HuH-7 (cell line): Measurements from ENCODE around the gene EPB41L3.
"Not testable (repeated sequence)": the region's sequence is repeated elsewhere in the genome, so short reads cannot be mapped to it uniquely, and the experiment has no call there.

Source experiments
- DNase-seq: peaks from one replicate; pipeline ENCODE4 v3.0.0; 2011; ENCODE audit warnings: low spot score

The EPB41L3 gene

DNA sequence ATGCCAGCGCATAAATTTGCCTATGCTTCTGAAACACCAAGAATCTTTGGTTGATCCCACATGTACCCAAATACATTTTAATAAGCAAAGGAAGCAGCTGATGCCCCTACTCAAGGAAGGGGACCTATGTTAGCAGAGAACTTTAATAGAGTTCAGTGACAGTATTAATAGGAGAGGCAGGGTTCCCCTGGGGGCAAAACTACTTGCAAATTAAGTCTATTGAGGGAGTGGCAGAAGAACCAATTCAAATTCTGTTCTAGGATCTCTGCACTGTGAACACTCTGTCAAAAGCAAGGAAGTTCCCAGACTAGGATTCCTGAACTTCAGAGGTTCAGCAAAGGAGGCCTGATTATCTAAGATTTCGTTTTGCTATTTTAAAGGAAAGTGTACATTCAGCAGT lies 47.5 kb downstream of the EPB41L3 start:
- DNase-seq, result no peak

GRCh38 chr18:5490753-5491480 lies 52.9 kb downstream of the EPB41L3 start:
- DNase-seq, result no peak

- no peak for DNase-seq
Observed at GRCh38 chr18:5488844-5489243, 55.0 kb downstream of the EPB41L3 start.

- DNase-seq, result not testable (repeated sequence)
Observed at GRCh38 chr18:5488044-5488443, 55.8 kb downstream of the EPB41L3 start.

- no peak for DNase-seq
Observed at GRCh38 chr18:5484526-5484925, 59.3 kb downstream of the EPB41L3 start.

DNA sequence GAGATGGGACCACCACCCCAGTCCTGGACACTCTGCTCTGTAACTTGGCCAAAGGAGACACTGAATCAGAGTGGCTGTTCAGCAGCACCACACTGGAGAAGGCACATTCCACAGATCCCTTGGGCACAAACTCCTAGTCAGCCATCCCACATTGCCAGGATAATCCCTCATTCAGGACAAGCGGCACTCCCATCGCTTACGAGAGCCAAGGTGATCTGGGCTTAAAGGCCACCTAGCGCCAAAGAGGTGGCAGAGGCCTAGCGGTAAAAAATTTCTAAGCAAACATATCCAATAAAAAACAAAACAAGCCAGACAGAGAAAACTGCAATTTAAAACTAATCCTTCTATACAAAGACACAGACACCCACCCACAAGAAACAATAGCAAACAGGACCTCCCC lies 62.2 kb downstream of the EPB41L3 start:
- DNase-seq, result no peak

GRCh38 chr18:5478261-5478660 lies 65.5 kb downstream of the EPB41L3 start:
- no peak for DNase-seq

GRCh38 chr18:5476961-5477800 lies 66.6 kb downstream of the EPB41L3 start:
- no peak for DNase-seq

- DNase-seq, result no peak
Observed at GRCh38 chr18:5475267-5475666, 68.5 kb downstream of the EPB41L3 start.

- no peak for DNase-seq
Observed at GRCh38 chr18:5469340-5469739, 74.5 kb downstream of the EPB41L3 start.

- DNase-seq, result no peak
Observed at GRCh38 chr18:5468394-5468793, 75.4 kb downstream of the EPB41L3 start.

GRCh38 chr18:5467671-5468070 lies 76.1 kb downstream of the EPB41L3 start:
- DNase-seq, result no peak

- no peak for DNase-seq
Observed at GRCh38 chr18:5466256-5466655, 77.5 kb downstream of the EPB41L3 start.

DNA sequence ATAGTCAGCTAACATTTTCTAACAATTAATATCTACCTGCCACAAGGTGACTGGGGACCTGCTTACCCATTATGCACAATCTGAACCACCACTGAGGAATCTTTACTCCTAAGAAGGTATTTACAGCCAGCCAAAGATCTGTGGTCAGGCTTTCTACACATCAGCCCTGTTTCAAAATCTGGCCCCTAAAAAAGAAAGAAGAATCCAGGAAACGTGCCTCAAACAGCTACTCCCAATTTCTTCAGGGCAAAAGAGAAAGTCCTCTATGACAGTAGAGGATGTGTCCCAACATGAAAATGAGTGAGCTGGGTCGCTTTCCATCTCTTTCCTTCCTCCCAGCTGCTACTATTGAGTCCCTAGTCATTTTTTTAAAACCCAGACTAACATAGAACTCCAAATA lies 79.5 kb downstream of the EPB41L3 start:
- DNase-seq, result no peak

DNA sequence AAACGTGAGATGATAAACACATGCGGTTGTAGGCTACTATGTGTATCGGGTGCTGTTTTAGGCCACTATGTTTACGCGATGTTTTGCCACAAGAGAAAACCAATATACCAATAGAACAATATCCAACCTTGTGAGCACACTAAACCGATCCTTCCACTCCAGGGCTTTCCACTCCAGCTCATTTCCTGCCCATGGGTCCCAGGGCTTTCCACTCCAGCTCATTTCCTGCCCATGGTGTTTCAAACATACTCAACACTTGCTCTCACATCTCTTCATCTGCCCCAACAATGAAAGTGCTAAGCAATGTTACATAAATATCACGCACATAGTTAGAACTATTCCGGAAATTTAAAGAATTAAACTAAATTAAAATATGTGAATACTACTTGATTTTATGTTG lies 80.0 kb downstream of the EPB41L3 start:
- DNase-seq, result no peak

GRCh38 chr18:5463390-5463789 lies 80.4 kb downstream of the EPB41L3 start:
- no peak for DNase-seq

- DNase-seq, result no peak
Observed at GRCh38 chr18:5462227-5462626, 81.6 kb downstream of the EPB41L3 start.

GRCh38 chr18:5461041-5461440 lies 82.8 kb downstream of the EPB41L3 start:
- DNase-seq, result no peak

DNA sequence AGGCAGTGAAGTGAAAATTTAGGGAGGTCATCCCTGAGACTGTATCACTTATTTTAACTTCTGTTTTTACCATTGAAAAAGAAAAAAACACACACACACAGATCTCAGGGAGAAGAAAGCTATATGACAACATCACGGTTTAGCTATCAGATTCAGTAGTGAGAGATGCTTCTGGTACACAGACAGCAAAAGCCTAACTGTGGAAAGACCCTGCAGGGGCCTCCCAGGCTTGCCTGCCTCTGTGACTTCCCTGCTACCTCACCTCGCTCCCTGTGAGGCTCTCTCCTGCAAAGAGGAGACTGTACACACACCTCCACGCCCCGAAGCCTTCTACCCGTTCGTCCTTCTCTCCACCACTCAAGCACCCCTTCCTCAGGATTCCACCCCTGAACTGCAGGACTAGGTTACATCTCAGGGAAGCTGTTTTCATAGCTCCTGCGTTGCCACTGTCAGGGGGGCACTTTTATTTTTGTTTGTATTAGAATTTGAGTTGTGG lies 86.3 kb downstream of the EPB41L3 start:
- DNase-seq, result no peak

- no peak for DNase-seq
Observed at GRCh38 chr18:5456577-5457461, 87.0 kb downstream of the EPB41L3 start.

DNA sequence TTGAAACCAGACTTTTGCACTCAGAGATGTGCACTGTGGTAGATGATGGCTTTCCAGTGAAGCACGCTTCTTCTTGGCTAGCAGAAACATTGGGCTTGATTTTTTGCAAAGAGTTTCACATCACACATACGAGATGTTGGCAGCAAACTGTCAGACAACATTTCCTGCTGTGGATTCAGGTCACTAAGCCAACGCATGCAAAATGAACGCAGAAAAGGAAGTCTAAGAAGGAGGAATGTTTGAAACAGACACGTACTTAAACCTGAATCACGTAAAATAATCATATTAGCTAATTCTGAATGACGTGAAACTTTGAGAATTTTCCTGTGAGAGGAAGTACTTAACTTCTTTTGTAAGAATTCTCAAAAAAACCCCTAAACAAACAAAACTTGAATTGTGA lies 88.1 kb downstream of the EPB41L3 start:
- no peak for DNase-seq

- DNase-seq, result no peak
Observed at GRCh38 chr18:5452943-5453443, 90.8 kb downstream of the EPB41L3 start.
